H1 (cell line): ENCODE results near the gene DRD5. TPM values are rescaled to one million over a fixed set of nuclear protein-coding genes. Genes with fewer than 3 reads are reported as not detected.
A peak's percentile ranks its signal among the peaks of the same experiment; 100 is the strongest.
"Not testable (repeated sequence)": the region's sequence is repeated elsewhere in the genome, so short reads cannot be mapped to it uniquely, and the experiment has no call there.

Experiments used
- CTCF ChIA-PET: fragments of 300-600 bp; sonication (Branson Sonifier 250); formaldehyde crosslinking; loops from one replicate; lab custom pipeline; 2021; ENCODE audit not compliant: partially characterized antibody; lab: Charles Lee
- POLR2A ChIA-PET: fragments of 300-600 bp; sonication (Branson Sonifier 250); formaldehyde crosslinking; loops from one replicate; lab custom pipeline; 2021; ENCODE audit warnings: inconsistent platforms; ENCODE audit not compliant: partially characterized antibody; lab: Charles Lee
- DNase-seq, 2 experiments: peaks; one replicate each; pipeline versions ENCODE4 v3.0.0 to v3.0.0-alpha.2; 2010 to 2022; ENCODE audit warnings: low spot score in 2 of 2, low read depth in 1 of 2, mixed read lengths in 1 of 2
- FAIRE-seq: peaks from 2 replicates; lab custom pipeline; 2011; peaks lifted over from hg19 to GRCh38; lab: Jason Lieb, UNC
- H2AFZ ChIP-seq: 2 replicates; pipeline ENCODE4 v1.8.1; 2012; ENCODE audit warnings: low read length, inconsistent platforms
- H2AK5ac ChIP-seq: 2 replicates; pipeline ENCODE4 v1.6.1; 2013; ENCODE audit warnings: low read depth, low read length
- H2BK120ac ChIP-seq: replicated peaks from 2 replicates; pipeline ENCODE3; 2013; ENCODE audit warnings: low read depth, low read length, inconsistent platforms
- H2BK12ac ChIP-seq: 2 replicates; pipeline ENCODE4 v1.6.1; 2013; ENCODE audit warnings: low read depth, low read length
- H2BK15ac ChIP-seq: 2 replicates; pipeline ENCODE4 v1.6.1; 2013; ENCODE audit warnings: low read length
- H2BK20ac ChIP-seq: 2 replicates; pipeline ENCODE4 v1.6.1; 2013; ENCODE audit warnings: low read length
- H2BK5ac ChIP-seq: 2 replicates; pipeline ENCODE4 v1.6.1; 2013; ENCODE audit warnings: low read depth, low read length
- H3K14ac ChIP-seq: 2 replicates; pipeline ENCODE4 v1.6.1; 2013; ENCODE audit warnings: inconsistent platforms; ENCODE audit not compliant: insufficient read length
- H3K18ac ChIP-seq: 2 replicates; pipeline ENCODE4 v1.6.1; 2013; ENCODE audit warnings: low read length; ENCODE audit errors: extremely low read depth
- H3K23ac ChIP-seq: 2 replicates; pipeline ENCODE4 v1.6.1; 2013; ENCODE audit warnings: inconsistent platforms; ENCODE audit not compliant: insufficient read length
- H3K23me2 ChIP-seq: 2 replicates; pipeline ENCODE4 v1.6.1; 2013; ENCODE audit warnings: low read depth, low read length
- H3K27ac ChIP-seq: 2 replicates; pipeline ENCODE4 v1.6.1; 2011; ENCODE audit warnings: low read depth, low read length, inconsistent platforms
- H3K27me3 ChIP-seq, 4 experiments: replicated peaks in 1 of 4; 1 replicate in 1 of 4; 2 replicates in 3 of 4; pipeline versions ENCODE4 v1.6.1 to v1.8.1; 2011 to 2013; ENCODE audit warnings: low read length in 3 of 4, mild to moderate bottlenecking in 3 of 4, inconsistent platforms in 2 of 4, mixed read lengths in 2 of 4, moderate library complexity in 1 of 4; ENCODE audit not compliant: control insufficient read depth in 3 of 4, insufficient read depth in 3 of 4; ENCODE audit errors: extremely low read depth in 1 of 4
- H3K36me3 ChIP-seq, 4 experiments: 2 replicates each; pipeline versions ENCODE4 v1.6.1 to v1.8.1; 2011 to 2013; ENCODE audit warnings: mild to moderate bottlenecking in 4 of 4, low read length in 3 of 4, moderate library complexity in 2 of 4, control low read depth in 1 of 4, inconsistent platforms in 1 of 4; ENCODE audit not compliant: insufficient read depth in 4 of 4, control insufficient read depth in 2 of 4
- H3K4ac ChIP-seq: replicated peaks from 2 replicates; pipeline ENCODE3; 2013; ENCODE audit warnings: low read length, low read depth, mixed read lengths, inconsistent platforms; ENCODE audit not compliant: insufficient read length
- H3K4me1 ChIP-seq, 4 experiments: replicated peaks in 1 of 4; 1 replicate in 1 of 4; 2 replicates in 3 of 4; pipeline versions ENCODE4 v1.6.1 to v1.8.1; 2011 to 2013; ENCODE audit warnings: low read length in 3 of 4, inconsistent platforms in 2 of 4, mixed read lengths in 1 of 4; ENCODE audit not compliant: insufficient read depth in 4 of 4, control insufficient read depth in 3 of 4
- H3K4me2 ChIP-seq, 2 experiments: 2 replicates each; pipeline versions ENCODE4 v1.6.1 to v1.8.1; 2011 to 2013; ENCODE audit warnings: low read depth in 2 of 2, low read length in 2 of 2, control low read depth in 1 of 2, inconsistent platforms in 1 of 2, mild to moderate bottlenecking in 1 of 2; ENCODE audit not compliant: insufficient read depth in 1 of 2
- H3K4me3 ChIP-seq, 4 experiments: fragments of 200-600, 300-600 bp in 1 of 4; sonication (generic), shearing (Covaris generic), sonication (Bioruptor Twin) in 1 of 4; 2 replicates each; pipeline versions ENCODE4 v1.5.1 to v1.8.1; 2011 to 2016; ENCODE audit warnings: low read length in 4 of 4, low read depth in 3 of 4, control low read depth in 2 of 4, inconsistent platforms in 2 of 4, mild to moderate bottlenecking in 2 of 4, mixed read lengths in 1 of 4, moderate library complexity in 1 of 4; ENCODE audit not compliant: insufficient read depth in 2 of 4; ENCODE audit errors: extremely low read depth in 1 of 4
- H3K56ac ChIP-seq: replicated peaks from 2 replicates; pipeline ENCODE3; 2013; ENCODE audit warnings: low read depth, mild to moderate bottlenecking, mixed read lengths, low read length, inconsistent platforms; ENCODE audit not compliant: insufficient read length
- H3K79me1 ChIP-seq: 2 replicates; pipeline ENCODE4 v1.6.1; 2013; ENCODE audit warnings: low read depth, low read length, control low read depth
- H3K79me2 ChIP-seq, 2 experiments: 2 replicates each; pipeline versions ENCODE4 v1.6.1 to v1.8.1; 2012 to 2013; ENCODE audit warnings: low read length in 2 of 2, mild to moderate bottlenecking in 2 of 2, inconsistent platforms in 1 of 2; ENCODE audit not compliant: insufficient read depth in 2 of 2, control insufficient read depth in 1 of 2
- H3K9ac ChIP-seq, 4 experiments: replicated peaks in 1 of 4; 1 replicate in 1 of 4; 2 replicates in 3 of 4; pipeline versions ENCODE4 v1.6.1 to v1.8.1; 2011 to 2013; ENCODE audit warnings: low read depth in 3 of 4, low read length in 3 of 4, control low read depth in 2 of 4, mild to moderate bottlenecking in 2 of 4, moderate library complexity in 2 of 4, inconsistent platforms in 1 of 4; ENCODE audit errors: extremely low read depth in 1 of 4
- H3K9me3 ChIP-seq, 2 experiments: 2 replicates each; pipeline versions ENCODE4 v1.6.1 to v1.8.1; 2012 to 2013; ENCODE audit warnings: mild to moderate bottlenecking in 2 of 2, moderate library complexity in 2 of 2, control low read depth in 1 of 2, inconsistent platforms in 1 of 2, low read depth in 1 of 2, low read length in 1 of 2, mixed read lengths in 1 of 2; ENCODE audit not compliant: insufficient read depth in 2 of 2
- H4K20me1 ChIP-seq, 2 experiments: replicated peaks in 1 of 2; 2 replicates each; pipeline versions ENCODE3 to v1.8.1; 2011 to 2013; ENCODE audit warnings: inconsistent platforms in 2 of 2, low read length in 2 of 2, mild to moderate bottlenecking in 1 of 2; ENCODE audit not compliant: insufficient read depth in 2 of 2, control insufficient read depth in 1 of 2
- H4K5ac ChIP-seq: 2 replicates; pipeline ENCODE4 v1.6.1; 2013; ENCODE audit warnings: low read length, low read depth, mixed read lengths, inconsistent platforms; ENCODE audit not compliant: insufficient read length
- H4K8ac ChIP-seq: 2 replicates; pipeline ENCODE4 v1.8.0; 2013; ENCODE audit warnings: mild to moderate bottlenecking, moderate library complexity, low read length, inconsistent platforms; ENCODE audit not compliant: insufficient read depth; ENCODE audit errors: extremely low read depth
- H4K91ac ChIP-seq: replicated peaks from 2 replicates; pipeline ENCODE3; 2013; ENCODE audit warnings: low read length, mixed read lengths, inconsistent platforms; ENCODE audit not compliant: insufficient read length
- CREB1 ChIP-seq: IDR thresholded peaks from 2 replicates; pipeline ENCODE4 v1.6.1; 2012; ENCODE audit warnings: inconsistent platforms
- EZH2 ChIP-seq: fragments of 200-600 bp; sonication (generic); IDR thresholded peaks from 2 replicates; pipeline ENCODE4 v1.7.1; 2012; ENCODE audit warnings: low read depth, mild to moderate bottlenecking, moderate library complexity, low read length, inconsistent platforms; ENCODE audit not compliant: severe bottlenecking
- SAP30 ChIP-seq: fragments of 300-600 bp; sonication (generic); IDR thresholded peaks from 2 replicates; pipeline ENCODE4 v1.7.1; 2012; ENCODE audit warnings: low read length, moderate library complexity, mild to moderate bottlenecking, inconsistent platforms; ENCODE audit not compliant: insufficient read depth, insufficient replicate concordance
- TAF7 ChIP-seq: optimal IDR thresholded peaks from 2 replicates; pipeline ENCODE3; 2011; ENCODE audit warnings: low read depth, mild to moderate bottlenecking, inconsistent platforms, low read length, moderate library complexity, borderline replicate concordance
- TBP ChIP-seq: IDR thresholded peaks from 2 replicates; pipeline ENCODE4 v1.6.1; 2011; ENCODE audit warnings: low read depth, low read length, improper control_type of control experiment
- WGBS, 2 experiments: shearing (Covaris generic) in 1 of 2; methylation state at CpG; one replicate each; pipeline versions ENCODE4 v1.1.6 to v1.1.7; 2013 to 2015; ENCODE audit warnings: low lambda C conversion rate in 2 of 2, mixed read lengths in 2 of 2, inconsistent platforms in 1 of 2, low coverage in 1 of 2, missing lambda C conversion rate in 1 of 2; ENCODE audit not compliant: insufficient replicate concordance in 2 of 2, insufficient coverage in 1 of 2, insufficient read length in 1 of 2; ENCODE audit errors: extremely low coverage in 1 of 2, missing lambda C conversion rate in 1 of 2; 5-methylcytosine and 5-hydroxymethylcytosine counted together
- polyA plus RNA-seq, 7 experiments: library from polyadenylated mRNA; depleted of rRNA in 3 of 7; stranded (reverse) in 5 of 7; unstranded in 2 of 7; fragments of >200 nt in 5 of 7; fragments of 200-250 nt in 2 of 7; gene quantifications; 1 replicate in 5 of 7; 2 replicates in 1 of 7; 4 replicates in 1 of 7; pipeline versions ENCODE4 v1.2.1 to v1.2.3, GENCODE V29; 2011 to 2013; ENCODE audit warnings: missing spikeins in 2 of 7, mixed read lengths in 2 of 7
- total RNA-seq: library from RNA; stranded (reverse); fragmentation: NEBNext Ultra II Directional; extraction: Animal tissue kit (Norgen Biotek cat#: 25700); gene quantifications from 2 replicates; pipeline ENCODE4 v1.2.1, GENCODE V29; 2021
- TF ChIP-seq, protein P1 (sequence below): IDR thresholded peaks from 2 replicates; pipeline ENCODE4 v1.6.1; 2012; ENCODE audit warnings: low read length, inconsistent platforms

Gene DRD5
- total and polyA plus RNA-seq, 2 of the 8 experiments (the other 6 are each of a cell fraction or from before 2014, with no cell fraction given), result 0.11 to 0.21 TPM

DNA sequence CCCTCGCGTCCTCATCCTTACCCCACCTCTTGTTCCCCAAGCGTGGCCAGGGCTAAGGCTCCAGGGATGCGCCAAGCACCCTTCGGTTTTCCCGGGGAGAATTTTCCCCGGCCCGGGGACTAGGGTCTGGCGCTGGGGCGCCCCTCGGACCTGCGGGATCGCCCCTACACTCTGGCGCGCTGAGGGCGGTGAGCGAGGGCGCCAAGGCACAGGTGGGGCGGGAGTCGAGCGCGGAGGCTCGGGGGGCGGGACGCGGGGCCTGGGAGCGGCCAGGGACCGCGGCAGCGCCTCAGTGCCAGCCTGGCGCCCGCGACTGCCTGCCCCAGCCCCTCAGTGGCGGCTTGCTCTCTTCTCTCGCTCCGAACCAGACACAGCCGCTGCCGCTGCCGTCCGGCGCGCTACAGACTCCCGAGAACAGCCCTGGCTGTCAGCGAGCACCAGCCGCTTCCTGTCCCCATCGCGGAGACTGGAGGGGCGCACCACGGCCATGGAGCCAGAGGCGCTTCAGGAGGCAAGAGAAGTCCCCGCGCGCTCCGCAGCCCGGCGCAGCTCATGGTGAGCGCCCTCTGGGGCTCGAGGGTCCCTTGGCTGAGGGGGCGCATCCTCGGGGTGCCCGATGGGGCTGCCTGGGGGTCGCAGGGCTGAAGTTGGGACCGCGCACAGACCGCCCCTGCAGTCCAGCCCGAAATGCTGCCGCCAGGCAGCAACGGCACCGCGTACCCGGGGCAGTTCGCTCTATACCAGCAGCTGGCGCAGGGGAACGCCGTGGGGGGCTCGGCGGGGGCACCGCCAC is at the start of gene DRD5 (continued):
- TF ChIP-seq, protein P1, sequence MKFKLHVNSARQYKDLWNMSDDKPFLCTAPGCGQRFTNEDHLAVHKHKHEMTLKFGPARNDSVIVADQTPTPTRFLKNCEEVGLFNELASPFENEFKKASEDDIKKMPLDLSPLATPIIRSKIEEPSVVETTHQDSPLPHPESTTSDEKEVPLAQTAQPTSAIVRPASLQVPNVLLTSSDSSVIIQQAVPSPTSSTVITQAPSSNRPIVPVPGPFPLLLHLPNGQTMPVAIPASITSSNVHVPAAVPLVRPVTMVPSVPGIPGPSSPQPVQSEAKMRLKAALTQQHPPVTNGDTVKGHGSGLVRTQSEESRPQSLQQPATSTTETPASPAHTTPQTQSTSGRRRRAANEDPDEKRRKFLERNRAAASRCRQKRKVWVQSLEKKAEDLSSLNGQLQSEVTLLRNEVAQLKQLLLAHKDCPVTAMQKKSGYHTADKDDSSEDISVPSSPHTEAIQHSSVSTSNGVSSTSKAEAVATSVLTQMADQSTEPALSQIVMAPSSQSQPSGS, result no peak
- TF ChIP-seq TAF7, result no peak
- TF ChIP-seq TBP, result peak; percentile 23; the same call in 1 of the 2 replicates
- no peak for TF ChIP-seq SAP30
- TF ChIP-seq CREB1, result no peak
- TF ChIP-seq EZH2, result peak; percentile 61

DNA sequence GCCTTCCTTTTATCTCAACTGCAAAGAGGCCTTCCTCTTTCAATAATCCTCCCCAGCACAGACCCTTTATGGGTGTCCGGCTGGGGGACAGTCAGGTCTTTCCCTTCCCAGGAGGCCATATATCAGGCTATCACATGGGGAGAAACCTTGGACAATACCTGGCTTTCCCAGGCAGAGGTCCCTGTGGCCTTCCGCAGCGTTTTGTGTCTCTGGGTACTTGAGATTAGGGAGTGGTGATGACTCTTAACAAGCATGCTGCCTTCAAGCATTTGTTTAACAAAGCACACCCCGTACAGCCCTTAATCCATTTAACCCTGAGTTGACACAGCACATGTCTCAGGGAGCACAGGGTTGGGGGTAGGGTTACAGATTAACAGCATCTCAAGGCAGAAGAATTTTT is 49.2 kb upstream of the DRD5 start:
- H3K14ac ChIP-seq, H3K4me3 ChIP-seq, DNase-seq, H4K20me1 ChIP-seq, H4K8ac ChIP-seq, H3K27me3 ChIP-seq, H2AK5ac ChIP-seq, H3K4me1 ChIP-seq, H3K18ac ChIP-seq, POLR2A ChIA-PET, H3K79me2 ChIP-seq, H3K79me1 ChIP-seq, H3K27ac ChIP-seq, H2BK120ac ChIP-seq, FAIRE-seq, H3K23me2 ChIP-seq, H2BK20ac ChIP-seq, H2BK5ac ChIP-seq, H3K9ac ChIP-seq, CTCF ChIA-PET, H3K4me2 ChIP-seq, H3K36me3 ChIP-seq, H3K56ac ChIP-seq, H2AFZ ChIP-seq, H3K23ac ChIP-seq, H2BK15ac ChIP-seq, H4K5ac ChIP-seq, H3K4ac ChIP-seq, H2BK12ac ChIP-seq, H4K91ac ChIP-seq, H3K9me3 ChIP-seq: not testable (repeated sequence)
- WGBS, 2 experiments, result 86% methylated on average over 4 of the region's 4 CpGs; no CpG with 5 or more reads in 1 of the 2 experiments
